ENCODE data around the gene TEFM. TPM values are rescaled to one million over a fixed set of nuclear protein-coding genes. Genes with fewer than 3 reads are reported as not detected.

The TEFM gene
- total and polyA plus RNA-seq, 7 donors: 6.9 to 18.7 (median 12.3) TPM

DNA sequence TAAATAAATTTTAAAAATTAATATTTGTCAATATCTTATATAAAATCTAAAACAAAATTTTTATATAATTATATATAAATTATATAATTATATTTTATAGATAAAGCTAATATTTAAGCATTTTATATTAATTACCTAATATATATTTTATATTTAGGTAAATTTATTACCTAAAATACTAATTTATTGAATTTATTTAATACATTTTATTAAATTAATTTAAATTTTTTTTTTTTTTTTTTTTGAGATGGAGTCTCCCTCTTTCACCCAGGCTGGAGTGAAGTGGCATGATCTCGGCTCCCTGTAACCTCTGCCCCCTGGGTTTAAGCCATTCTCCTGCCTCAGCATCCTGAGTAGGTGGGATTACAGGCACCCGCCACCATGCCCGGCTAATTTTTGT is 51.9 kb downstream of the TEFM start:
- no peaks in the 10 kb centered on the region for H3K27me3 ChIP-seq
- DNase-seq: no peak
- H3K9me3 ChIP-seq: no peaks in the 10 kb centered on the region
- 96 to 97% methylated on average over 3 of the region's 3 CpGs for WGBS, 2 donors
- H3K27ac ChIP-seq: no peak overlapping the region
- intact Hi-C loops (cut with DNase I): no loop called here
- no peaks in the 10 kb centered on the region for H3K4me1 ChIP-seq
- TF ChIP-seq POLR2A (IDR thresholded peaks at IDR 0.05) (no peak), POLR2AphosphoS5 (IDR thresholded peaks at IDR 0.05) (no peak), EP300 (IDR thresholded peaks at IDR 0.05) (no peak)
- TF ChIP-seq, protein P1, sequence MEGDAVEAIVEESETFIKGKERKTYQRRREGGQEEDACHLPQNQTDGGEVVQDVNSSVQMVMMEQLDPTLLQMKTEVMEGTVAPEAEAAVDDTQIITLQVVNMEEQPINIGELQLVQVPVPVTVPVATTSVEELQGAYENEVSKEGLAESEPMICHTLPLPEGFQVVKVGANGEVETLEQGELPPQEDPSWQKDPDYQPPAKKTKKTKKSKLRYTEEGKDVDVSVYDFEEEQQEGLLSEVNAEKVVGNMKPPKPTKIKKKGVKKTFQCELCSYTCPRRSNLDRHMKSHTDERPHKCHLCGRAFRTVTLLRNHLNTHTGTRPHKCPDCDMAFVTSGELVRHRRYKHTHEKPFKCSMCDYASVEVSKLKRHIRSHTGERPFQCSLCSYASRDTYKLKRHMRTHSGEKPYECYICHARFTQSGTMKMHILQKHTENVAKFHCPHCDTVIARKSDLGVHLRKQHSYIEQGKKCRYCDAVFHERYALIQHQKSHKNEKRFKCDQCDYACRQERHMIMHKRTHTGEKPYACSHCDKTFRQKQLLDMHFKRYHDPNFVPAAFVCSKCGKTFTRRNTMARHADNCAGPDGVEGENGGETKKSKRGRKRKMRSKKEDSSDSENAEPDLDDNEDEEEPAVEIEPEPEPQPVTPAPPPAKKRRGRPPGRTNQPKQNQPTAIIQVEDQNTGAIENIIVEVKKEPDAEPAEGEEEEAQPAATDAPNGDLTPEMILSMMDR (IDR thresholded peaks at IDR 0.05): no peak
- no peaks in the 10 kb centered on the region for H3K36me3 ChIP-seq
- no peak overlapping the region for H3K4me3 ChIP-seq

Small RNA genes lying within 50 kb of the gene (small RNA-seq; reads per million reads assigned to genes)
- gene RNU6-298P: 0 reads per million in 3 donors

Other genes starting within 250 kb of the TEFM start
- 10 to 100 TPM in 2 of 4 donors, 1 to 10 TPM in 2; 7.2 to 11.4 (median 9.8) TPM for gene CRLF3, start 81.5 kb downstream of the TEFM start, total RNA-seq
- gene CRLF3, start 81.5 kb downstream of the TEFM start, polyA plus RNA-seq: 10 to 100 TPM; 10.8 to 17.4 (median 12.9) TPM
- gene ATAD5, start 74.3 kb downstream of the TEFM start, total RNA-seq: 1 to 10 TPM in 2 of 4 donors, under 1 TPM in 2; 0.71 to 1.7 (median 1.0) TPM
- gene ATAD5, start 74.3 kb downstream of the TEFM start, polyA plus RNA-seq: 1 to 10 TPM in 1 of 3 donors, under 1 TPM in 2; 0.46 to 1.7 (median 0.60) TPM
- 10 to 100 TPM; 11.8 to 20.8 (median 18.4) TPM for gene ADAP2, start 15.7 kb upstream of the TEFM start, total RNA-seq
- gene ADAP2, start 15.7 kb upstream of the TEFM start, polyA plus RNA-seq: 10 to 100 TPM in 1 of 3 donors, 1 to 10 TPM in 2; 9.0 to 15.0 (median 9.9) TPM
- gene RNF135, start 64.8 kb upstream of the TEFM start, total RNA-seq: 10 to 100 TPM; 17.9 to 25.3 (median 18.8) TPM
- gene RNF135, start 64.8 kb upstream of the TEFM start, polyA plus RNA-seq: 10 to 100 TPM; 13.0 to 28.2 (median 26.1) TPM
- gene NF1, start 188.7 kb upstream of the TEFM start, total RNA-seq: 10 to 100 TPM; 40.7 to 83.8 (median 60.2) TPM
- 10 to 100 TPM in 1 of 3 donors, 1 to 10 TPM in 2; 4.8 to 10.6 (median 6.2) TPM for gene NF1, start 188.7 kb upstream of the TEFM start, polyA plus RNA-seq

Data from sigmoid colon (tissue), 7 donors.